Measurements from ENCODE around the gene CCDC157.

The CCDC157 gene

GRCh38 chr22:30357650-30358215 lies 926 bp downstream of the CCDC157 start:
- DNase-seq: no peak

DNA sequence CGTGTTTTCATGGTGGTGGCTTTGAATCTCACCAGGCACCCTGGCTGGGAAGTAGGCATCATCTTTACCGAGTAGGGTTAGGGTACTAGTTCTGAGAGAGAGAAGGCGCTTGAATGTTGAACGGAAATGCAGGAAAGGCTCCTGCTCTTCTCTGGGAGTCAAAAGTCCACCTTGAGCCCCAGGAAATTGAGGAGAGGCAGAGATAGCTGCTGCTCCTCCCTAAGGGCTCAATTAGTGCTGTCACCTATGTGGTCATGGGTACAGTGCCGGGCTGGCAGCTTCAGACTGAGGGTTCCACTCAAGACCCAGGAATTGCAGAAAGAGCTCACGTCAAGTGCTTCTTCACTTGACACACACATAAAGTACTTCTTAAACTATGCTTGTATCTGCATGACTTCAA lies 1.7 kb downstream of the CCDC157 start:
- DNase-seq: no peak

GRCh38 chr22:30361916-30362650 lies 5.3 kb downstream of the CCDC157 start:
- DNase-seq: no peak

- no peak for DNase-seq
Observed at GRCh38 chr22:30362651-30363281, 6.0 kb downstream of the CCDC157 start.

GRCh38 chr22:30365891-30366290 lies 9.1 kb downstream of the CCDC157 start:
- no peak for DNase-seq

GRCh38 chr22:30368420-30368819 lies 11.6 kb downstream of the CCDC157 start:
- DNase-seq: no peak

- peak; percentile 65 for DNase-seq
Observed at GRCh38 chr22:30370641-30371230, 13.9 kb downstream of the CCDC157 start.

- no peak for DNase-seq
Observed at GRCh38 chr22:30371321-30371720, 14.5 kb downstream of the CCDC157 start.

DNA sequence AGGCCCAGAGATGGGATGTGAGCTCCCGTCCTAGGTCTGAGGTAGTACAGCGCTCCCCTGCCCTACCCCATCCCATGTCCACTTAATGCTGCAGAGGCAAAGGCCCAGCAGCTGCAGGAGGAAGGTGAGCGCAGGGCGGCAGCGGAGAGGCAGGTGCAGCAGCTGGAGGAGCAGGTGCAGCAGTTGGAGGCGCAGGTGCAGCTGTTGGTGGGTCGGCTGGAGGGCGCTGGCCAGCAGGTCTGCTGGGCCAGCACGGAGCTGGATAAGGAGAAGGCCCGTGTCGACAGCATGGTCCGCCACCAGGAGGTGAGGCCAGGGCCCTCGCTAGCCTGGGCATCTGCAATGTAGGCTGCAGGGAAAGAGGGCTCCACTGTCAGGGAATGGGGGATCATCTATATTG lies 15.2 kb downstream of the CCDC157 start:
- DNase-seq: no peak

DNA sequence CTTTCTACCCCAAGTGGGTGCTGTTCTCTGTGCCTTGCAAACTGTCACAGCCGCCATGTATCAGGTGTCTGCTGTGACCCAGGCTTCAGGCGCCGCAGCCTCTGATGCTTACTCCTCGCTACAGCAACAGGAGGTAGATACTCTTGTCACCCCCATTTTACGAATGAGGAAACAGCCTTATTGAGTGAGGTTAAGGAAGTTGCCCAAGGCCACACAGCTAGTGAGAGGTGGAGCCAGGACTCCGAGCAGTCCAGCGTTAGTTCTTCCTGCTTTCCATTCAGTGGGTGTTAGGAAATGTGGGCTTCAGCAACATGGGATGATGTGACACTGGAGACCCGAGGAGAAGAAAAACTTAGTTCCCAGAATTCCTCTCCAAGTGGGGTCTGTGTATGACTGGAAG lies 16.1 kb downstream of the CCDC157 start:
- no peak for DNase-seq

GRCh38 chr22:30373331-30374325 lies 16.8 kb downstream of the CCDC157 start:
- DNase-seq: peak; percentile 65

- no peak for DNase-seq
Observed at GRCh38 chr22:30375312-30375849, 18.6 kb downstream of the CCDC157 start.

DNA sequence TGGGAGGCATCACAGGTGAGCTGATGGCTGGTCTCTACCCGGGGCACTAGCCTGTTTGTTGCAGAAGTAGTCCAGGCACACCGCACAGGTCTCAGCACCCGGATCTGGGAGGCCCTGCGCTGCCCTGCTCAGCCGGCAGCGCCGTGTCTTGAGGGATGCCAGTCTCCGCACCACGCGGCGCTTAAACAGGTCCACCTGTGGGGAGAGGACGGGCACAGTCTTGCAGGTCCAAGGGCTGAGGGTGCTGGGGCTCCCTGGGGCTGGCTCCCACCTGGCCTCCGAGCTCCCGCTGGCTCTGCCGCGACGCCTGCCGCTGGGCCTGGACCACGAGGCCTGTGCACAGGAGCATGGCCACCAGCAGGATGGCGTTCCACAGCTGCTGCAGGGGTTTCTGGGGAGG lies 23.2 kb downstream of the CCDC157 start:
- DNase-seq: no peak

GRCh38 chr22:30381264-30381663 lies 24.5 kb downstream of the CCDC157 start:
- DNase-seq: no peak

- DNase-seq: no peak
Observed at GRCh38 chr22:30382340-30382739, 25.5 kb downstream of the CCDC157 start.

DNA sequence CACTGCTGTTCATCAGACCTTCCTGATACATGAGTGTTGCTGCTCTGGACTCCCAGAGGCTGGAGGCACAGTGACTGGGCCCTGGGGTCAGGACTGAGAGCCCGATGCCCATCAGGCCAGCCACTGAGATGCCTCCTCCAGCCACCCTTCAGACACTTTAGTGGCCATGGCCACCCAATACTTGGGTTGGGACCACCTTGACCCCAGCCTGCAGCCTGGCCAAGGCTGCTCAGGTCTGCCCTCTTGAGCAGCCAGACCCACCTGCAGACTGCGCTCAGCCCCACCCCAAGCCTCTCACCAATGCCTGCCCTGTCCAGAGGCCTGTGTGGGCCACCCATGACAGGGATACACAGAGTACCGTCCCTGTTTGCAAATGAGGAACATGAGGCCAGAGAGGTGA lies 26.3 kb downstream of the CCDC157 start:
- DNase-seq: no peak

DNA sequence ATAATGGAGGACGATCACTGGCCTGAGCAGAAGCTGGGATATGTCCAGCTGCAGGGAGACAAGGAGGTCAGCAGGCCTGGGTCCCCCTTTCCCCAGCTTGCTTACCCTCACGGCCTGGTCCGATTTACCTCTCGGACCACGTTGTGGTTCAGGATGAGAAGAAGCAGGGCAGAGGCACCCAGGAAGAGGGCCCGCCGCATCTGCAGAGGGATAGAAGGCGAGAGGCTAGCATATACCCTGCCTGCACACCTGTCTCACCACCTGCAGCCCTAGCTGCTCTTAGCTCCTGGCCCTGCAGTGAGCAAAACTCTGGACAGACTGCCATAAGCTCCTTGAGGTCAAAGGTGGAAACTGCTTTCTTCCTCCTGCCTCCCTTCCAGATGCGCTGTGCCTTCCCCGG lies 29.1 kb downstream of the CCDC157 start:
- no peak for DNase-seq

DNA sequence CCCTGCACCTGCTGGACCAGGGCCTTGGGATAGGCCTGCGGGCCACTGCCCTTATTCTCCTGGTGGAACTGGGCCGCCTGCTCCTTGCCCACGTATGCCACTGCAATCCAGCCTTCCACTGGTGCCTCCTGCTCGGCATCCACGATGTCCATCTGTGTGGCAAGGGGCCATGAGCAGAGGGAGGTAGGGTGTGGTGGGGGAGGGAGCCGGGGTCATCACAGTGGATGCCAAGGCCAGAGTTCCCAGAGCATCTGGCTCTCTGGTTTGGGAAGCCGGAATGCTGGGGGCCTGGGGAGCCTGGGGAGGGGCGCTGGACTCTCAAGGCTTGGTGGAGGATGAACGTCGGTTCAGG lies 29.8 kb downstream of the CCDC157 start:
- no peak for DNase-seq

GRCh38 chr22:30386960-30387827 lies 30.4 kb downstream of the CCDC157 start, which contains the start of gene RNF215:
Gene RNF215 (minus strand): TSS chr22:30387411. CDS start chr22:30387313, 98 bp downstream.
- peak; percentile 92 for DNase-seq

DNA sequence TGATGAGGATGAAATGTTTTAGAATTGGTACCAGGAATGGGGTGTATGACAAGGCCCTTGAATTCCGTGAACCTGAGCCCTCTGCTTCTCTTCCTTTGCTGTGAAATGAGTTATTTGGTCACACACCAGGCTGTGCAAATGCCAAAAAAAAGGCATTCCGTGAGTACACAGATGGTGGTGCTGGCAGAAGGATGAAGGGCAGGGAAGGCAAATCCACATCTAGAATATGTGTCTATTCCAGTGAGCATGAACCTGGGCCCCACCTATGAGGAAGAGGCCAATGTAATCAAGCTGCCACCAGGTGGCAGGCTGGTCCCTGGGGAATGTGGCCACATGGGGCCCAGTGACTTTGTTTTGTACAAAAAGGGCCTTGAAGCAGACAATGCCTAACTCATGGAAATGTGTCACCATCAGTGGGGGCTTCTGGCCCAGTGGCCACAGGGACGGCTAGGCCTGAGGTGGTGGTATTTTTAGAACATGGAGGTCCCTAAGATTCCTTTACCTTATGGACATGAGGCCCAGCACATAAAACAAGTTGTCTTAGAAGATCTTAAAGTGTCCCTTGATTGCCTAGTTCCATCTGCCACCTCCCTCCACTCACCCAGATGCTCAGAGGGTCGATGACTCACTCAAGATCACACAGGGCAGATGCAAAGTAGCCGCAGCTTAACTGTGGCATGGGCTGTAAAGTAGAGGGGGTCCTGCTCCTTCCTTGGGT lies 34.3 kb downstream of the CCDC157 start:
- DNase-seq: peak; percentile 48
